ENCODE data around the gene SMG6. TPM values are rescaled to one million over a fixed set of nuclear protein-coding genes. Genes with fewer than 3 reads are reported as not detected.

Gene SMG6
- total and polyA plus RNA-seq, 2 of the 13 experiments (the other 11 are each of a cell fraction or from before 2014, with no cell fraction given): 4.6 to 14.6 TPM

- TF ChIP-seq ZNF382 (CRISPR knock-in tag; IDR thresholded peaks at IDR 0.05; ENCODE audit: borderline replicate concordance) (no peak), JUN (CRISPR knock-in tag; IDR thresholded peaks at IDR 0.05) (no peak), BCL6 (CRISPR knock-in tag; IDR thresholded peaks at IDR 0.05) (peak; percentile 55; the same call in 1 of the 2 replicates), ZBTB1 (CRISPR knock-in tag; IDR thresholded peaks at IDR 0.05; ENCODE audit: borderline replicate concordance) (no peak), TFDP2 (CRISPR knock-in tag; IDR thresholded peaks at IDR 0.05) (no peak), MYC (CRISPR knock-in tag; IDR thresholded peaks at IDR 0.05; ENCODE audit: borderline replicate concordance) (no peak), EZH2 (conservative IDR thresholded peaks at IDR 0.05; ENCODE audit: low read depth, low read length) (no peak), ETS1 (CRISPR knock-in tag; IDR thresholded peaks at IDR 0.05) (no peak), SOX5 (CRISPR knock-in tag; IDR thresholded peaks at IDR 0.05; ENCODE audit: borderline replicate concordance) (peak; percentile 18; the same call in 1 of the 2 replicates), POLR2AphosphoS5 (IDR thresholded peaks at IDR 0.05; ENCODE audit: low read depth, low read length) (no peak), HNF1A (IDR thresholded peaks at IDR 0.05; ENCODE audit: low read depth) (no peak), HNF1A (CRISPR knock-in tag; IDR thresholded peaks at IDR 0.05; ENCODE audit: borderline replicate concordance) (no peak), ZBTB42 (CRISPR knock-in tag; IDR thresholded peaks at IDR 0.05) (no peak), SRY (CRISPR knock-in tag; IDR thresholded peaks at IDR 0.05) (no peak)
- TF ChIP-seq, protein P1, sequence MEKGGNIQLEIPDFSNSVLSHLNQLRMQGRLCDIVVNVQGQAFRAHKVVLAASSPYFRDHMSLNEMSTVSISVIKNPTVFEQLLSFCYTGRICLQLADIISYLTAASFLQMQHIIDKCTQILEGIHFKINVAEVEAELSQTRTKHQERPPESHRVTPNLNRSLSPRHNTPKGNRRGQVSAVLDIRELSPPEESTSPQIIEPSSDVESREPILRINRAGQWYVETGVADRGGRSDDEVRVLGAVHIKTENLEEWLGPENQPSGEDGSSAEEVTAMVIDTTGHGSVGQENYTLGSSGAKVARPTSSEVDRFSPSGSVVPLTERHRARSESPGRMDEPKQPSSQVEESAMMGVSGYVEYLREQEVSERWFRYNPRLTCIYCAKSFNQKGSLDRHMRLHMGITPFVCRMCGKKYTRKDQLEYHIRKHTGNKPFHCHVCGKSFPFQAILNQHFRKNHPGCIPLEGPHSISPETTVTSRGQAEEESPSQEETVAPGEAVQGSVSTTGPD (CRISPR knock-in tag; IDR thresholded peaks at IDR 0.05): no peak
- TF ChIP-seq, protein P2, sequence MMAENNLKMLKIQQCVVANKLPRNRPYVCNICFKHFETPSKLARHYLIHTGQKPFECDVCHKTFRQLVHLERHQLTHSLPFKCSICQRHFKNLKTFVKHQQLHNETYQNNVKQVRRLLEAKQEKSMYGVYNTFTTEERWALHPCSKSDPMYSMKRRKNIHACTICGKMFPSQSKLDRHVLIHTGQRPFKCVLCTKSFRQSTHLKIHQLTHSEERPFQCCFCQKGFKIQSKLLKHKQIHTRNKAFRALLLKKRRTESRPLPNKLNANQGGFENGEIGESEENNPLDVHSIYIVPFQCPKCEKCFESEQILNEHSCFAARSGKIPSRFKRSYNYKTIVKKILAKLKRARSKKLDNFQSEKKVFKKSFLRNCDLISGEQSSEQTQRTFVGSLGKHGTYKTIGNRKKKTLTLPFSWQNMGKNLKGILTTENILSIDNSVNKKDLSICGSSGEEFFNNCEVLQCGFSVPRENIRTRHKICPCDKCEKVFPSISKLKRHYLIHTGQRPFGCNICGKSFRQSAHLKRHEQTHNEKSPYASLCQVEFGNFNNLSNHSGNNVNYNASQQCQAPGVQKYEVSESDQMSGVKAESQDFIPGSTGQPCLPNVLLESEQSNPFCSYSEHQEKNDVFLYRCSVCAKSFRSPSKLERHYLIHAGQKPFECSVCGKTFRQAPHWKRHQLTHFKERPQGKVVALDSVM (CRISPR knock-in tag; IDR thresholded peaks at IDR 0.05): no peak
- TF ChIP-seq, protein P3, sequence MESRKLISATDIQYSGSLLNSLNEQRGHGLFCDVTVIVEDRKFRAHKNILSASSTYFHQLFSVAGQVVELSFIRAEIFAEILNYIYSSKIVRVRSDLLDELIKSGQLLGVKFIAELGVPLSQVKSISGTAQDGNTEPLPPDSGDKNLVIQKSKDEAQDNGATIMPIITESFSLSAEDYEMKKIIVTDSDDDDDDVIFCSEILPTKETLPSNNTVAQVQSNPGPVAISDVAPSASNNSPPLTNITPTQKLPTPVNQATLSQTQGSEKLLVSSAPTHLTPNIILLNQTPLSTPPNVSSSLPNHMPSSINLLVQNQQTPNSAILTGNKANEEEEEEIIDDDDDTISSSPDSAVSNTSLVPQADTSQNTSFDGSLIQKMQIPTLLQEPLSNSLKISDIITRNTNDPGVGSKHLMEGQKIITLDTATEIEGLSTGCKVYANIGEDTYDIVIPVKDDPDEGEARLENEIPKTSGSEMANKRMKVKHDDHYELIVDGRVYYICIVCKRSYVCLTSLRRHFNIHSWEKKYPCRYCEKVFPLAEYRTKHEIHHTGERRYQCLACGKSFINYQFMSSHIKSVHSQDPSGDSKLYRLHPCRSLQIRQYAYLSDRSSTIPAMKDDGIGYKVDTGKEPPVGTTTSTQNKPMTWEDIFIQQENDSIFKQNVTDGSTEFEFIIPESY (CRISPR knock-in tag; IDR thresholded peaks at IDR 0.05): peak; percentile 45; the same call in 1 of the 2 replicates
Measured at GRCh38 chr17:2172077-2172851, 131.3 kb downstream of the SMG6 start (continued).

Measured in HepG2 (cell line).